ENCODE data around the gene PLXND1.

The PLXND1 gene

DNA sequence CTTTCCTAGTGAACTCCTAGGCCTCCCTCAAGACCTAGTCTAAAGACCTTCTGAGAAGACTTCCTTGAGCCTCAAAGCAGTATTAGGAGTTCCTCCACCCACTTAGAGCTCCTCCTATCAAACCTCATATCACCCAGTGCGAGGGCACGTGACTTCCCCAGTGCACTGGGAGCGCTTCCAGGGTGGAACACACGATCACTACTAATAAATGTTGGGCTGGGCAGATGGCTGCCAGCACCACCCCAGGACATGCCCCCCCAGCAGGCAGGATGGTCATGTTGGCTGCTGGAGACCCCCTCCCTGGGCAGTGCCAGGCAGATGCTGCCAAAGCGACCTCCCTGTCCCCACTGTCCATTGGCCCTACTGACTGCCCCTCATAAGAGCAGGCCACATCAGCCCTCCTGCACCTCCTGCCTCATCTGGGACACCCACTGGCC lies 8.5 kb upstream of the PLXND1 start:
- intact Hi-C loops (cut with DNase I; ENCODE audit: low total_unique reads) = loop anchor here (5.0 kb wide), 1 partner anchor 123 kb away; no protein-coding TSS in a partner anchor

GRCh38 chr3:129614435-129614834 lies 8.0 kb upstream of the PLXND1 start:
- H3K4me1 ChIP-seq = peaks cover 8 to 66% (median 41%) of the 10 kb centered on the region in 4 donors
- H3K27me3 ChIP-seq = no peaks in the 10 kb centered on the region
- no peaks in the 10 kb centered on the region for H3K9me3 ChIP-seq

More for the DNA sequence above, 8.5 kb upstream of the PLXND1 start:
- Histone ChIP-seq H3K9me3 (no peaks in the 10 kb centered on the region), H3K36me3 (no peaks in the 10 kb centered on the region), H3K27me3 (no peaks in the 10 kb centered on the region), H3K4me3 (no peak overlapping the region), H3K4me1 (peaks cover 8 to 61% (median 36%) of the 10 kb centered on the region in 4 donors), H3K27ac (peak overlapping the region; percentile 39 to 42)
- DNase-seq = peak in 1 of 2 donors; percentile 87
- TF ChIP-seq CTCF (IDR thresholded peaks at IDR 0.05) = no peak

GRCh38 chr3:129613367-129613740 lies 6.9 kb upstream of the PLXND1 start:
- Histone ChIP-seq H3K4me1 (peaks cover 8 to 69% (median 48%) of the 10 kb centered on the region in 4 donors), H3K9me3 (no peaks in the 10 kb centered on the region), H3K4me3 (no peak overlapping the region), H3K27ac (peak overlapping the region in 1 of 2 donors; percentile 79), H3K27me3 (no peaks in the 10 kb centered on the region), H3K36me3 (no peaks in the 10 kb centered on the region)
- TF ChIP-seq CTCF (IDR thresholded peaks at IDR 0.05) = no peak
- no peak for DNase-seq
- intact Hi-C loops (cut with DNase I; ENCODE audit: low total_unique reads) = loop anchor here (5.0 kb wide), 1 partner anchor 121 kb away; no protein-coding TSS in a partner anchor

More at GRCh38 chr3:129614435-129614834, 8.0 kb upstream of the PLXND1 start:
- intact Hi-C loops (cut with DNase I; ENCODE audit: low total_unique reads) = loop anchor here (5.0 kb wide), 1 partner anchor 122 kb away; no protein-coding TSS in a partner anchor
- Histone ChIP-seq H3K4me3 (no peak overlapping the region), H3K36me3 (no peaks in the 10 kb centered on the region), H3K27ac (peak overlapping the region; percentile 39 to 42)
- TF ChIP-seq CTCF (IDR thresholded peaks at IDR 0.05) = no peak
- peak in 1 of 2 donors; percentile 60 for DNase-seq

- Histone ChIP-seq H3K27ac (peak overlapping the region; percentile 61 to 79), H3K4me3 (no peak overlapping the region), H3K4me1 (peaks cover 8 to 72% (median 54%) of the 10 kb centered on the region in 4 donors), H3K27me3 (no peaks in the 10 kb centered on the region), H3K36me3 (no peaks in the 10 kb centered on the region), H3K9me3 (no peaks in the 10 kb centered on the region)
- DNase-seq = peak; percentile 27 to 66
- intact Hi-C loops (cut with DNase I; ENCODE audit: low total_unique reads) = loop anchor here (5.0 kb wide), 1 partner anchor 120 kb away; no protein-coding TSS in a partner anchor
- no peak for TF ChIP-seq CTCF (IDR thresholded peaks at IDR 0.05)
These were observed 6.3 kb upstream of the PLXND1 start for GRCh38 chr3:129612534-129613366.

- intact Hi-C loops (cut with DNase I; ENCODE audit: low total_unique reads) = loop anchor here (5.0 kb wide), 1 partner anchor 120 kb away; no protein-coding TSS in a partner anchor
- H3K9me3 ChIP-seq = no peaks in the 10 kb centered on the region
- no peak overlapping the region for H3K4me3 ChIP-seq
- no peaks in the 10 kb centered on the region for H3K36me3 ChIP-seq
- no peaks in the 10 kb centered on the region for H3K27me3 ChIP-seq
- peak in 1 of 2 donors; percentile 52 for DNase-seq
- peak overlapping the region; percentile 61 to 79 for H3K27ac ChIP-seq
- peaks cover 8 to 77% (median 59%) of the 10 kb centered on the region in 4 donors for H3K4me1 ChIP-seq
- TF ChIP-seq CTCF (IDR thresholded peaks at IDR 0.05) = no peak
These were observed 5.5 kb upstream of the PLXND1 start for GRCh38 chr3:129611812-129612533.
